22Rv1 (cell line): ENCODE results near the gene MCF2L.

Experiments used
- H3K27ac ChIP-seq: fragments of 450-650 bp; 2 replicates; pipeline ENCODE4 v1.5.1; 2017
- ZFX ChIP-seq: fragments of 450-650 bp; IDR thresholded peaks from 2 replicates; pipeline ENCODE4 v1.6.1; 2017; ENCODE audit warnings: antibody characterized with exemption, borderline replicate concordance
- TF ChIP-seq, protein P1 (sequence below): fragments of 450-650 bp; IDR thresholded peaks from 2 replicates; pipeline ENCODE4 v1.5.1; 2017; ENCODE audit warnings: mild to moderate bottlenecking

MCF2L gene

GRCh38 chr13:112994084-112994780, 25.2 kb downstream of the MCF2L start:
- TF ChIP-seq, protein P1, sequence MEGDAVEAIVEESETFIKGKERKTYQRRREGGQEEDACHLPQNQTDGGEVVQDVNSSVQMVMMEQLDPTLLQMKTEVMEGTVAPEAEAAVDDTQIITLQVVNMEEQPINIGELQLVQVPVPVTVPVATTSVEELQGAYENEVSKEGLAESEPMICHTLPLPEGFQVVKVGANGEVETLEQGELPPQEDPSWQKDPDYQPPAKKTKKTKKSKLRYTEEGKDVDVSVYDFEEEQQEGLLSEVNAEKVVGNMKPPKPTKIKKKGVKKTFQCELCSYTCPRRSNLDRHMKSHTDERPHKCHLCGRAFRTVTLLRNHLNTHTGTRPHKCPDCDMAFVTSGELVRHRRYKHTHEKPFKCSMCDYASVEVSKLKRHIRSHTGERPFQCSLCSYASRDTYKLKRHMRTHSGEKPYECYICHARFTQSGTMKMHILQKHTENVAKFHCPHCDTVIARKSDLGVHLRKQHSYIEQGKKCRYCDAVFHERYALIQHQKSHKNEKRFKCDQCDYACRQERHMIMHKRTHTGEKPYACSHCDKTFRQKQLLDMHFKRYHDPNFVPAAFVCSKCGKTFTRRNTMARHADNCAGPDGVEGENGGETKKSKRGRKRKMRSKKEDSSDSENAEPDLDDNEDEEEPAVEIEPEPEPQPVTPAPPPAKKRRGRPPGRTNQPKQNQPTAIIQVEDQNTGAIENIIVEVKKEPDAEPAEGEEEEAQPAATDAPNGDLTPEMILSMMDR: no peak
- no peak for TF ChIP-seq ZFX
- no peak overlapping the region for H3K27ac ChIP-seq

- H3K27ac ChIP-seq: no peak overlapping the region
- TF ChIP-seq ZFX: no peak
- TF ChIP-seq, protein P1: no peak
These were observed 25.9 kb downstream of the MCF2L start for GRCh38 chr13:112994781-112995355.

DNA sequence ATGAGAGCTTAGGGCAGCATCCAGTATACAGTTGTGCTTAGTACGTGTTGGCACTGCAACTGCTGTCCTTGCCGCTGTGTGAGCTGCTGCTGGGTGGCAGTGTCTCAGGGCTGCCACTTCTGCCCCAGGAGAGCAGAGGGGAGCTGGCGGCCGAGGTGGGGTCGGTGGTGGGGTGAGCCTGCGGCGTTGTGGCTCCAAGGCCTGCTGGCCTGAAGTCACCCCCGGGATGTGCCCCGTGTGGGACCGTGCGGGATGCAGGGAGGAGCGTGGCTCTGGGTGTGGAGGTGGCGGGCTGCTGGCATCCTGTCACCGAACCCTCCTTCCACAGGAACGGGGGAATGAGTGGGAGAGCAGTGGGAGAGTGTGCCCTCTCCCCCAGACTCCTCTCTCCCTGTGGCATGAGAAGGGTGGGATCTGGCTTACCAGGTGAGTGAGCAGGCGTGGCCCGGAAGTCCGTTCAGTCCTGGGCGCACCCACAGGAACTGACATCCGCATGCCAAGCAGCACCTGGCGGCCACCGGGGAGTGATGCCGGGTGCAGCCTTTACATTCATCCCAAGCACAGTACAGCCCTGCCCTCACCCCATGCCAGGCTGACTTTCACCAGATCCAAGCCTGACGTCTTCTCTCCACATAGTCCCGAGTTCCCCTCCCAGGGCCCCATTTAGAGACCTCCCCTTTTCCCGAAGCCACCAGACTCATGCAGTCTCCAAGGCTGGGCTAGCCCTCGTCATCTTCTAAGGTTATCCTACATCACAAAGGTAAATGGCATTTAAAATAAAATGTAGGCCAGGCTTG, 26.6 kb downstream of the MCF2L start:
- TF ChIP-seq, protein P1: no peak
- no peak for TF ChIP-seq ZFX

GRCh38 chr13:112996671-112997091, 27.7 kb downstream of the MCF2L start:
- H3K27ac ChIP-seq: no peak overlapping the region
- no peak for TF ChIP-seq ZFX
- TF ChIP-seq, protein P1: no peak

More for the DNA sequence above, 26.6 kb downstream of the MCF2L start:
- H3K27ac ChIP-seq: no peak overlapping the region

DNA sequence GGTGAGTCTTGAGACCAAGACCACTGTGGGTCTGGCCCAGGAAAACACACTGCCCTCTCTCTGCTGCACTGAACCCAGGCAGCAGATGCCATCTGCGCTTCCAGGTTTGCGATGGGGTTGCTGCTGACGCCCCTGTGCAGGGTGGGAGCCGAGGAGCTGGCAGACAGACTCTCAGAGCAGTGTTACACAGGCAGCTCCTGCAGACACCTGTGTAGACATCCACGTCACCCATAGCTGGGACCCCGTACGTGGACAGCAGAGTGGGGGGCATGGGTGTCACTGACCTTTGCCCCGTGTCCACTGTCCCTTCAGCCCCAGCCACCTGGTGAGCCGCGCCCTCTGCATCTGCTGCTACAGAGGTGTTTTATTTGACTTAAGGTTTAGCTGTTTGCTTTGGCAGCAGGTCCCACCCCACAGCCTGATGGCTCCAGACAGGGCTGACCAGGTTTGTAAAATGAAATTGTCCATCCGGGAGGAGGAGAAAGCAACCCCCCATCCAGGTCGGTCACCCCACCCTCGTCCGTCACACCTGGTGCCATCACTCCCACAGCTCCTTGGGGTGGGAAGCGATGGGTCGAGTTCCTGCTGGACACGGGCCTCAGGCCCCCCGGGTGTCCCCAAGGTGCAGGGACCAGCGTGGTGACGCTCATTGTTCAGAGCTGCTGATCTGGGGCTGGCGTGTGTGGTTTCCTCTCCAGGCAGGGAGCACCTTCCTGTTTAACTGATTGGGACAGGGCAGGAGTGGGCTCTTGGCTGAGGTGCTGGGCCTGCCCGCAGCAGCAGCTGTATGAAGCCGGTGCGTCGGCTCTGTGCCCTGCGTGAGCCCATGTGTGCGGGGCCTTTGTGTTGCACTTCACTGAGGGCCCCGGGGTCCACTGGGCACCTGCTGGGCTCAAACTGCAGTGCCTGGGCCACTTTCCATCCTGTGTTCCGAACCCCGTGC, 28.4 kb downstream of the MCF2L start:
- H3K27ac ChIP-seq: no peak overlapping the region
- TF ChIP-seq ZFX: no peak
- TF ChIP-seq, protein P1: no peak

DNA sequence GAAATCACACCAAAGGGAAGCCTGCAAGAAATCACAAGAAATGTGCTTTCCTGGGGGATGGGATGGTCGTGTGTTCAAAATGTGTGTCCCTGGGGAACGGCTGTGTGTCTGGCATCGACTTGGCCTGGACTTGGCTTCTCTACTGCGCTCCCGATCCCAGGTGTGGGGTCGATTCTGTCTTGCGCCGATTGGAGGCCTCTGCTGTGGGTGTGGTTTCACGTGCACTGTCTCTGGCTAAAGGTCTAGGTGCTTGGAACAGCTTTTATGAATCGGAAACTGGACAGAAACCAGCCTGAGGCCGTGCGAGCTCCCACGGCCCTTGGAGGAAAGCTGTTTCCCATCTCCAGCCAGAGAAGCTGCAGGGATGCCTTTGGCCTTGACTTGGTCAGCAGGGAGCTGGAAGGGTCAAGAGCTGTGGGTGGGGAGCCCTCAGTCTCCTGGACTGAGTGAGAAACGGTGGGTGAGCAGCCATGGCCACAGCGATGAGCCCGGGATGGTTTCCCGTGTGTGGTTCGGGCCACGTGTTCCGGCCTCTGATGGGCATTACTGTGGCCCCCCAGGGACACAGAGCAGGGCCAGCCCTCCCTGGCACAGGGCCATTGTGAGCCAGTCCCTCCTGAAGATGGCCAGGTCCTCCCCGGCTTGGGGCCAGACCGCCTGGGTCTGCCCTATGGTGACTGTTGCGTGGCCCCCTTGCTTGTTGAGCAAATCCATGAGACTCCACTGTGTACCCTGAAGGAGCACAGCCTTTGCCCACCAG, 29.7 kb downstream of the MCF2L start:
- no peak overlapping the region for H3K27ac ChIP-seq
- no peak for TF ChIP-seq ZFX
- TF ChIP-seq, protein P1: no peak
